Transverse colon (tissue), 4 donors: ENCODE results near the gene E4F1. TPM values are rescaled to one million over a fixed set of nuclear protein-coding genes. Genes with fewer than 3 reads are reported as not detected.

Experiments
- DNase-seq: peaks from one replicate; pipeline ENCODE4 v3.0.0-alpha.2; 2019
- H3K27ac ChIP-seq, 4 donors: fragments of 200-600 bp; sonication (generic); 2 replicates each; pipeline ENCODE4 v1.5.1; 2016 to 2018; ENCODE audit warnings: inconsistent platforms in 4 of 4
- H3K27me3 ChIP-seq: fragments of 200-600 bp; sonication (generic); 2 replicates; pipeline ENCODE4 v1.5.1; 2017; ENCODE audit warnings: inconsistent platforms
- H3K36me3 ChIP-seq, 4 donors: fragments of 200-600 bp; sonication (generic); 2 replicates each; pipeline ENCODE4 v1.5.1; 2017 to 2019; ENCODE audit warnings: inconsistent platforms in 4 of 4
- H3K4me1 ChIP-seq, 4 donors: fragments of 200-600 bp; sonication (generic); 2 replicates each; pipeline ENCODE4 v1.5.1; 2017 to 2020; ENCODE audit warnings: inconsistent platforms in 4 of 4
- H3K4me3 ChIP-seq, 4 donors: fragments of 200-600 bp; sonication (generic); 1 replicate in 1 of 4; 2 replicates in 3 of 4; pipeline versions ENCODE4 v1.5.1 to v1.6.1; 2017 to 2019; ENCODE audit warnings: inconsistent platforms in 4 of 4
- H3K9me3 ChIP-seq, 2 donors: fragments of 200-600 bp; sonication (generic); 2 replicates each; pipeline ENCODE4 v1.5.1; 2017 to 2019; ENCODE audit warnings: inconsistent platforms in 2 of 2
- EP300 ChIP-seq: sonication (generic); formaldehyde crosslinking; IDR thresholded peaks from one replicate; pipeline ENCODE4 v1.6.1; 2017; ENCODE audit warnings: antibody characterized with exemption, low read depth
- POLR2A ChIP-seq: fragments of 450-650 bp; IDR thresholded peaks from one replicate; pipeline ENCODE4 v1.6.1; 2016; ENCODE audit warnings: antibody characterized with exemption, mild to moderate bottlenecking, moderate library complexity
- POLR2AphosphoS5 ChIP-seq, 3 donors: sonication (generic); formaldehyde crosslinking; IDR thresholded peaks; one replicate each; pipeline ENCODE4 v1.6.1; 2016; ENCODE audit warnings: antibody characterized with exemption in 3 of 3
- WGBS, 2 donors: methylation state at CpG; one replicate each; pipeline ENCODE4 v1.1.5; 2018; ENCODE audit warnings: low coverage in 1 of 2; 5-methylcytosine and 5-hydroxymethylcytosine counted together
- in situ Hi-C, 4 donors: fragments of 200-750 bp; cut with MboI; loops; one replicate each; pipeline versions ENCODE4 v1.15.0 to v1.15.1; 2017; ENCODE audit warnings: low sequenced_read_pairs in 3 of 4, low pct_ligation_motif_present in 1 of 4, low pct_unique_long_range_greater_than_20kb in 1 of 4
- intact Hi-C: fragments of 100-400 bp; cut with DNase I; formaldehyde crosslinking; loops from one replicate; pipeline ENCODE4 v1.15.1; 2023; ENCODE audit warnings: low total_unique reads
- total RNA-seq, 4 donors: library from RNA; depleted of rRNA; stranded (reverse); fragments of >200 nt; gene quantifications; one replicate each; pipeline ENCODE4 v1.1.0, GENCODE V29; 2016
- TF ChIP-seq, protein P1 (sequence below), 5 experiments: fragments of 200-600 bp in 3 of 5; fragments of 450-650 bp in 2 of 5; sonication (generic) in 3 of 5; IDR thresholded peaks; 1 replicate in 2 of 5; 2 replicates in 3 of 5; pipeline ENCODE4 v1.5.1; 2016 to 2017; ENCODE audit warnings: antibody characterized with exemption in 5 of 5, inconsistent platforms in 3 of 5, mild to moderate bottlenecking in 2 of 5, moderate library complexity in 1 of 5

The E4F1 gene
- total RNA-seq, 4 donors from 2014 or later, result 36.5 to 124 (median 53.6) TPM

- no peak for DNase-seq
- Histone ChIP-seq H3K4me3 (no peak overlapping the region), H3K36me3 (no peaks in the 10 kb centered on the region), H3K9me3 (no peaks in the 10 kb centered on the region), H3K27ac (no peak overlapping the region), H3K27me3 (no peaks in the 10 kb centered on the region), H3K4me1 (peaks cover 17 to 32% (median 25%) of the 10 kb centered on the region in 4 donors)
- intact Hi-C loops, result no loop called here
- in situ Hi-C loops, result no loop called here
- WGBS, 2 donors, result 83 to 100% methylated on average over 1 to 9 of the region's 9 CpGs
- TF ChIP-seq EP300, result no peak
- TF ChIP-seq, protein P1, sequence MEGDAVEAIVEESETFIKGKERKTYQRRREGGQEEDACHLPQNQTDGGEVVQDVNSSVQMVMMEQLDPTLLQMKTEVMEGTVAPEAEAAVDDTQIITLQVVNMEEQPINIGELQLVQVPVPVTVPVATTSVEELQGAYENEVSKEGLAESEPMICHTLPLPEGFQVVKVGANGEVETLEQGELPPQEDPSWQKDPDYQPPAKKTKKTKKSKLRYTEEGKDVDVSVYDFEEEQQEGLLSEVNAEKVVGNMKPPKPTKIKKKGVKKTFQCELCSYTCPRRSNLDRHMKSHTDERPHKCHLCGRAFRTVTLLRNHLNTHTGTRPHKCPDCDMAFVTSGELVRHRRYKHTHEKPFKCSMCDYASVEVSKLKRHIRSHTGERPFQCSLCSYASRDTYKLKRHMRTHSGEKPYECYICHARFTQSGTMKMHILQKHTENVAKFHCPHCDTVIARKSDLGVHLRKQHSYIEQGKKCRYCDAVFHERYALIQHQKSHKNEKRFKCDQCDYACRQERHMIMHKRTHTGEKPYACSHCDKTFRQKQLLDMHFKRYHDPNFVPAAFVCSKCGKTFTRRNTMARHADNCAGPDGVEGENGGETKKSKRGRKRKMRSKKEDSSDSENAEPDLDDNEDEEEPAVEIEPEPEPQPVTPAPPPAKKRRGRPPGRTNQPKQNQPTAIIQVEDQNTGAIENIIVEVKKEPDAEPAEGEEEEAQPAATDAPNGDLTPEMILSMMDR (IDR thresholded peaks at IDR 0.05), result no peak
- no peak for TF ChIP-seq POLR2A
- TF ChIP-seq POLR2AphosphoS5 (IDR thresholded peaks at IDR 0.05), result no peak
Measured at GRCh38 chr16:2270070-2270462, 46.7 kb downstream of the E4F1 start.

DNA sequence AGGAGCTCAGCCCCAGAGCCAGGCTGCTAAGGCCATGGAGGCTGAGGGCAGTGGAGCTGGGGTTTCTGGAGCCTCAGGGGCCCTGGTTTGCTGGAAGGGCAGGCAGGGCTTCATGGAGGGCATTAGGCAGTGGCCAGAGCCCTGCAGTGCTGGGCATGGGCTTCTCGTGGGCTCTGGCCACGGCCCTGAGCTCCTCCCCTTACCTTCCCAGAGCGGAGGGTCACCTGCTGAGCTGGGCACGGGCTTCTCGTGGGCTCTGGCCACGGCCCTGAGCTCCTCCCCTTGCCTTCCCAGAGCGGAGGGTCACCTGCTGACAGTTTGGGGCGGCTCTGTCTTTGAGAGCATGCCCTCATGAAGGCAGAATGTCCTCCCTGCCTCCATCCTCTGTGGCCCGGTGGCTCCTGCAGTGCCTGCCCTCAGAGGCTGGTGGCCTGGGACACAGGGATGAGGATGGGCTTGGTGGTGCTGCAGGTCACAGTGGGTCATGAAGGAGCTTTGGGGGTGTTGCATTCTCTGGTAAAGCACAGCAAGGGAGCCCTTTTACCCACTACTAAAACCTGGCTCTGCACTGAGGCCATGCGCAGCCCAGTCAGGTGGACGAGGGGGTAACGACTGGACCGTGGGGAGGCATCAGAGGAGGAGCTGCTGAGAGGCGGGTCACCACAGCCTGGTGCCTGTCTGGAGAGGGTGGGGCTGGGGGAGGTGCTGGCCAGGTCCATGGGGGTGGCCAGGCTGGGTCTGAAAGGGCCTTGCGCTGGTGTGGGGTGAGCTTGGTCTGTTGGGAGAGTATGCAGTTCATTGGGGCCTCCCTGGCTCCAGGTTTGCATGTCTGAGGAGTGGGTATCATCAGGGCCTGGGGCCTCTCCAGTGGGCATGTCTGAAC, 47.4 kb downstream of the E4F1 start:
- Histone ChIP-seq H3K36me3 (no peaks in the 10 kb centered on the region), H3K4me1 (peaks cover 17 to 24% (median 22%) of the 10 kb centered on the region in 4 donors), H3K27me3 (no peaks in the 10 kb centered on the region), H3K9me3 (no peaks in the 10 kb centered on the region), H3K4me3 (no peak overlapping the region), H3K27ac (no peak overlapping the region)
- in situ Hi-C loops, result no loop called here
- TF ChIP-seq POLR2A, result no peak
- no peak for TF ChIP-seq EP300
- TF ChIP-seq, protein P1 (IDR thresholded peaks at IDR 0.05), result no peak
- TF ChIP-seq POLR2AphosphoS5 (IDR thresholded peaks at IDR 0.05), result no peak
- DNase-seq, result no peak
- intact Hi-C loops, result no loop called here
- WGBS, 2 donors, result 87% methylated on average over 15 of the region's 15 CpGs; no CpG with 5 or more reads in 1 of the 2 donors

- in situ Hi-C loops (no loop called here), intact Hi-C loops (no loop called here)
- Histone ChIP-seq H3K4me3 (no peak overlapping the region), H3K9me3 (no peaks in the 10 kb centered on the region), H3K4me1 (peaks cover 11 to 18% (median 13%) of the 10 kb centered on the region in 4 donors), H3K27ac (no peak overlapping the region), H3K36me3 (no peaks in the 10 kb centered on the region), H3K27me3 (no peaks in the 10 kb centered on the region)
- WGBS, 2 donors, result 100% methylated on average over 6 of the region's 14 CpGs; no CpG with 5 or more reads in 1 of the 2 donors
- DNase-seq, result no peak
- no peak for TF ChIP-seq POLR2AphosphoS5 (IDR thresholded peaks at IDR 0.05)
Measured at GRCh38 chr16:2271848-2272461, 48.6 kb downstream of the E4F1 start.

- intact Hi-C loops, result no loop called here
- H3K27me3 ChIP-seq, result no peaks in the 10 kb centered on the region
- no peaks in the 10 kb centered on the region for H3K9me3 ChIP-seq
- peaks cover 11 to 17% (median 13%) of the 10 kb centered on the region in 4 donors for H3K4me1 ChIP-seq
- DNase-seq, result no peak
- no peak overlapping the region for H3K27ac ChIP-seq
- in situ Hi-C loops, result no loop called here
- H3K4me3 ChIP-seq, result no peak overlapping the region
- WGBS, 2 donors, result 72% methylated on average over 12 of the region's 16 CpGs; no CpG with 5 or more reads in 1 of the 2 donors
- TF ChIP-seq EP300 (no peak), POLR2A (no peak), POLR2AphosphoS5 (IDR thresholded peaks at IDR 0.05) (no peak)
- TF ChIP-seq, protein P1 (IDR thresholded peaks at IDR 0.05), result no peak
- H3K36me3 ChIP-seq, result no peaks in the 10 kb centered on the region
Measured at GRCh38 chr16:2273484-2273883, 50.1 kb downstream of the E4F1 start.
